Cerebellar nuclear complex (tissue), 1 donor: ENCODE results near the gene MAP4K4.

ENCODE experiments used
- DNase-seq, 2 experiments: peaks; one replicate each; lab custom pipeline; 2025; lab: John Stamatoyannopoulos, UW

MAP4K4 gene

DNA sequence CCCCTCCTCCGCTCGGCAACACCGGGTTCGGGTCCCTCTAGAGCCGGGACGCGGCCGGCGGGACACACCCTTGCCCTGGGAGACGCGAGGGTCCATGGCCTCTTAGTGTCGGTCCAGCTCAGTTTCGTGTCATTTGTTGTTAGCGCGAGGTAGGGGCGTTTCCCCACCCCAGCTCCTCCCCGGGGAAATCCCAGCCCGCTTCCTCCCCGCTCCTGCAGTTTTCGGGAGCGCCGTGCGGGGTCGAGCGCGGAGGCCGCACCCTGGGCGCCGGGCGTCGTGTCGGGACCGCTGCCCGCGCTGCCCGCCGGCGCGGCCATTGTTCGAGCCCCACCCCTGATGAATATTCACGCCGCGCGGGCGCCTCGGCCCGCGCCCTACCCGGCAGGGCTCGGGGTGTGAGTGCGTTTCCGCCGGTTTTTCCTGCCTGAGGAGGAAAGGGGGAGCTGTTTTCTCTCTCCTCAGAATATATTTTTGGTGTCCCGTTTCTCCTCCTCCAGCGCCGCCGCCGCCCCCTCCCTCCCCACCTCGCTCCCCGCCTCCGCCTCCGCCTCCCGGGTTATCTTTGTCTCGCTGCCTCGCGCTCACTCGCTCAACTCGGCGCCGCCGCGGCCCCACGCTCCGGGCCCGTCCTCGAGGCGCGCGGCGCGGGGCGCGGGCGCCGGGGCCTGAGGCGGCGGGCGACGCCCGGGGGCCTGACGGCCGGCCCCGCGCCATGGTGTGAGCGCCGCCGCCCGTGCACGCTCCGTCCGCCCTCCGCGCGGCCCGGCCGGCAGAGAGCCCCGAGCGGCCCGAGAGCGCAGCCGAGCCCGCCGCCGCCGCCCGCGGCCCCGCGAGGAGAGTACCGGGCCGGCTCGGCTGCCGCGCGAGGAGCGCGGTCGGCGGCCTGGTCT, at the start of gene MAP4K4:
Gene MAP4K4, plus strand, starts transcription at position 584 of the 890 bp plus-strand sequence. CDS start 374 bp downstream, outside the sequence.
- no peak for DNase-seq

DNA sequence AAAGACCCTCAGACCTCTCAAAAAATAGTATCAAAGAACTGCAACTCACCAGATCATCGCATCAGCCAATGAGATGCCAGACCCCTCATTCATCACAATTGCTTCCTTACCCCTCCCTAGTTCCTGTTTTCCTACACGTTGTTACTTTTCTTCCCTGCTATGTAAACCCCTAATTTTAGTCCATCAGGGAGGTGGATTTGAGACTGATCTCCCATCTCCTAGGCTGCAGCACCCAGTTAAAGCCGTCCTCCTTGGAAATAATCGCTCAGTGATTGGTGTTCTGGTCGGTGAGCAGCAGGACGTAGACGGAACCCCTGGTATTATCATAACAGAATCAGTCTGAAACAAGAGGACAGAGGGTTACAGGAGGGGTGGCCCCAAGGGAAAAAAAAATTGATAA, 44.0 kb upstream of the MAP4K4 start:
- DNase-seq, result no peak

GRCh38 chr2:101655702-101656422, 41.6 kb upstream of the MAP4K4 start:
- no peak for DNase-seq

DNA sequence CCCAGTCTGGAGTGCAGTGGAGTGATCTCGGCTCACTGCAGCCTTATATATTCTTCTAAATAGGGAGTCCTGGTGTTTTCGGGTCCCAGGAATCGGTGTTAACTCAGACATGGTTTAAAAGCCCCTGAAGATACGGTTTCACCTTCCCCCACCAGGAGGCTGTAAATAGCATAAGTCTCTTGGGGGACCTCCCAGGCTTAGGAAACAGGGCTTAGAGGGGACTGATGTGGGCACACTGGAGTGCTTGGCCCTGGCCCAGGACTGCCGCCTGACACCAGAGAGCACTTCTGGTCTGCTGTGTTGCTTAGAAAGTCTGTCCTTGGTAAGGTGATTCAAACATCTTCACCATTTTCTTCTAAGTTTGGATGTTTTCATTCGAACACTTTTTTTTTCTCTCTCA, 39.7 kb upstream of the MAP4K4 start:
- DNase-seq, result no peak

- no peak for DNase-seq
Observed at GRCh38 chr2:101658387-101658786, 39.1 kb upstream of the MAP4K4 start.

- DNase-seq, result no peak
Observed at GRCh38 chr2:101665312-101665711, 32.2 kb upstream of the MAP4K4 start.

- no peak for DNase-seq
Observed at GRCh38 chr2:101667823-101668222, 29.7 kb upstream of the MAP4K4 start.

DNA sequence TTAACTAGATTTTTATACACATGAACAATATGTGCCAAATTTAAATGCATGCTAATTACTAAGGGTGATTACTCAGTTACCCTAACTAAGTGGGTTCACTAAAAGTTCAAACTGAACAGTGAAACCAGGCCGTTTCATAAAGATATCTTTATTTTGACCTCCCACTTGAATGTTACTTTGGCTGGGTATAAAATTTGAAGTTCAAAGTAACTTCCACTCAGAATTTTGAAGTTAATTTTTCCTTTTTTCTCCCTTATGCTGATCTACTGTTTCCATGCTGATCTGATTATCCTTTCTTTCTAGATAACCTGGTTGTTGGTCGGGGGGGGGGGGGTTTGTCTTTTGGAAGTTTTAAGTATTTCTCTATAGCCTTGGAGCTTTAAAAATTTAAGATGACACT, 25.5 kb upstream of the MAP4K4 start:
- no peak for DNase-seq

DNA sequence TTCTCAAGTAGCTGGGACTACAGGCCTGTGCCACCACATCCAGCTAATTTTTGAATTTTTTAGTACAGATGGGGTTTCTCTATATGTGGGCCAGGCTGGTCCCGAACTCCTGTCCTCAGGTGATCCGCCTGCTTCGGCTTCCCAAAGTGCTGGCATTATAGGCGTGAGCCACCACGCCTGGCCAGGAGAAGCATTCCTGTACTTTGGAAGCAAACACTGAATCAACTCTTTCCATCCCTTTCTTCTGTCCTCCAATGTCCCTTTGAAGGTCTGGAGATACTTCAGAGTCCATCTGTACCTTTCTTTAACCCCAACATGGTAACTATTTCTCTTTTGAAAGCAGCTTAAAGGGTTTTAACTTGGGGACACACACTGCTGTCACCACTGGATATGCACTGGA, 23.6 kb upstream of the MAP4K4 start:
- DNase-seq, result no peak

- no peak for DNase-seq
Observed at GRCh38 chr2:101675512-101675911, 22.0 kb upstream of the MAP4K4 start.

GRCh38 chr2:101676674-101677073, 20.8 kb upstream of the MAP4K4 start:
- no peak for DNase-seq

DNA sequence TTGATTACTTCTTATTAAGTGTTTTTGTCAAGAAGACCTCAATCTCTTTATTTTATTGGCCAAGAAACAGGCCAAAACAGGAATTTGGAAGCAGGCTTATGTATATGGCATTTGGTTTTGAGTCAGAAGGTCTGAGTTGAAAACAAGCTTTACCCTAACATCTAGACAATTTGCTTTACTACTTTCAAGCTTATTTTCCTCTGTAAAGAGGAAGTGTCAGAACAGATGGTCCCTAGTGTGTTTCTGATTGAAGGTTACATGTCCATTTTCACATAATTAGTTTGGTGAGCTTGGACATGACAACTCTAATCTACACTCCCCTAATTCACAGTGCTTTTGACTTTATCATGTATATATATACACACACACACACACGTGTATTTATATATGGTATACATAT, 19.8 kb upstream of the MAP4K4 start:
- no peak for DNase-seq

DNA sequence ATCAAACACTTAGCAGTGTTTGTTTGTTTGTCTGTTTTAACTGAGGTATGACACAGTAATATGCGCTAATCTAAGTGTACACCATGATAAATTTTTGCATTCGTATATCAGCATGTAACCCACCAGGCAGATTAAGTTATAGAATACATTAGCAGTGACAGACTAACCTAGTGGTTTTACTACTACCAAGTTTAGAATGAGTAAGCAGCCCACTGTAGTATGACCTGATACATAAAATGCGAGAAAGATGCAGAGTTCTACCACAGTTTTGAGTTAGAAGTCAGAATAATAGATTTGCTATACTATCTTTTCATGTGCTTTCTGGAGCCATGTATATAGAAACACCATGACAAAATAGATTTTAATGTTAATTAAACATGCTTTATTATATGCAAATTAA, 19.1 kb upstream of the MAP4K4 start:
- DNase-seq, result no peak

- no peak for DNase-seq
Observed at GRCh38 chr2:101679037-101679726, 18.3 kb upstream of the MAP4K4 start.

DNA sequence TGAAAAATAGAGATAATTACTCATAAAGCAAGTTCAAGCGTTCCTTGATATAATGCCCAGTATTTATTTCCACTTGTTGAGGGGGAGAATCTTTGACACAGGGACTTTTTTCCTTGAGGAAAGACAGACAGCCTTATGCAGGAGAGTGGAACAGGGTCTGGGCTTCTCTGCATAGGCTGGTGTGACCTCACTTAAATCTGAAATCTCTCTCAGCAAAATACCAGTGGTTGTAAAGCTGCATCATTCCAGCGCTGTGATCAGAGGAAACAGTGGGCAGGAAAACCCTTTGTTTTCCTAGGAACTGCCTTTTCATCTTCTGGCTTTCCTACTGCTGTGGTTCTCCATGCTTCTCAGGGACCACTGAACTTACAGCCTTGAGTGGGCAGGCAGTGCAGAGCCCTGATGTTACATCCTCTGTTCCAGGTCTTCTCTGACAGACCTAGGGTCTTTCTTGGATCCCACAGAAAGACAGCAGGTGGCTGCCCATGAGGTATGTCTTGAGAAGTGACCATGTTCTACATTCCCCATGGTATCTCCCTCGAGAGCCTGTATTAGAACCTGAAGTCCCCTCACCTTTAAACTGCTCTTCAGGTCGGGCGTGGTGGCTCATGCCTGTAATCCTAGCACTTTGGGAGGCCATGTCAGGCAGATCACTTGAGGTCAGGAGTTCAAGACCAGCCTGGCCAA, 17.6 kb upstream of the MAP4K4 start:
- no peak for DNase-seq

- DNase-seq, result no peak
Observed at GRCh38 chr2:101682311-101682710, 15.2 kb upstream of the MAP4K4 start.

GRCh38 chr2:101684313-101684712, 13.2 kb upstream of the MAP4K4 start:
- no peak for DNase-seq

DNA sequence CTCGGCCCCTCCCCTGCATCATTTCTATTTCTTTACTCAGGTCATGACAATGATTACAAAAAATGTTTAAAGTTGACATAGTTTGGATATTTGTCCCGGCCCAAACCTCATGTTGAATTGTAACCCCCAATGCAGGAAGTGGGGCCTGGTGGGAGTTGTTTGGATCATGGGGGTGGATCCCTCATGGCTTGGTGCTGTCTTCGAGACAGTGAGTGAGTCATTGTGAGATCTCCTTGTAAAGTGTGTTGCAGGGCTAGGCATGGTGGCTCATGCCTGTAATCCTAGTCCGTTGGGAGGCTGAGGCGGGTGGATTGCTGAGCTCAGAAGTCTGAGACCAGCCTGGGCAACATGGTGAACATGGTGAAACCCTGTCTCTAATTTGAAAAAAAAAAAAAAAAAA, 9.2 kb upstream of the MAP4K4 start:
- no peak for DNase-seq

GRCh38 chr2:101689114-101689825, 8.2 kb upstream of the MAP4K4 start:
- DNase-seq, result no peak

- DNase-seq, result no peak
Observed at GRCh38 chr2:101690547-101691152, 6.9 kb upstream of the MAP4K4 start.

DNA sequence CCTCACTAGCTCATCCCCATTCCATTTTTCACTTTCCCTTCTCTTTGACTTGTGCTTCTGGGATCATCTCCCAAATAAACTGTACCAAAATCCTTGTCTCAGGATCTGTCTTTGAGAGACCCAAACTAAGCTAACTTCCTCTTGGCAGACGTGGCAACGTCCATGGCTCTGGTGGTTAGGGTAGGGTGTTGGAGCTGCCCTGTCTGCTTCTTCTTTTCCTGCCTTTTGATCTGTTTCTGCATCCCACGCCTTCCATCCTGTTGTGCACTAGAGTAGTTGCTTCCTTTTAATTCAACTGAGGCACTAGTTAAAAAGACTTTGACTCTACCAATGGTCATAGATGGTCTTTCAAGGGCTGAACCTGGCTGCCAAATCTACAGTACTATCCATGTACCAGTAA, 5.5 kb upstream of the MAP4K4 start:
- DNase-seq, result no peak
